Measurements from ENCODE around the gene MYOM1.

The MYOM1 gene

GRCh38 chr18:3264362-3264761 is 44.6 kb upstream of the MYOM1 start:
- Histone ChIP-seq H3K9me3 (no peaks in the 10 kb centered on the region), H3K27me3 (no peaks in the 10 kb centered on the region), H3K36me3 (no peaks in the 10 kb centered on the region), H3K4me3 (ENCODE audit: low read depth, low read length) (no peak overlapping the region), H3K4me1 (no peaks in the 10 kb centered on the region; the same call in 1 of the 2 replicates)
- DNase-seq, result no peak
- no peak for TF ChIP-seq CTCF (IDR thresholded peaks at IDR 0.05; ENCODE audit: low read depth, low read length)

- no peaks in the 10 kb centered on the region for H3K27me3 ChIP-seq
- TF ChIP-seq CTCF (IDR thresholded peaks at IDR 0.05; ENCODE audit: low read depth, low read length), result no peak
- DNase-seq, result no peak
- no peaks in the 10 kb centered on the region for H3K4me1 ChIP-seq
- H3K9me3 ChIP-seq, result no peaks in the 10 kb centered on the region
- peak overlapping the region; percentile 77 for H3K4me3 ChIP-seq (ENCODE audit: low read depth, low read length)
- H3K36me3 ChIP-seq, result no peaks in the 10 kb centered on the region
Observed at GRCh38 chr18:3263132-3263700, 43.4 kb upstream of the MYOM1 start.

- peaks cover 2% of the 10 kb centered on the region for H3K36me3 ChIP-seq
- DNase-seq, result no peak
- TF ChIP-seq CTCF (IDR thresholded peaks at IDR 0.05; ENCODE audit: low read depth, low read length), result no peak
- peak overlapping the region; percentile 77 for H3K4me3 ChIP-seq (ENCODE audit: low read depth, low read length)
- H3K27me3 ChIP-seq, result no peaks in the 10 kb centered on the region
- H3K4me1 ChIP-seq, result no peaks in the 10 kb centered on the region
- no peaks in the 10 kb centered on the region for H3K9me3 ChIP-seq
Observed at GRCh38 chr18:3262234-3263131, 42.7 kb upstream of the MYOM1 start.

- Histone ChIP-seq H3K27me3 (no peaks in the 10 kb centered on the region), H3K4me1 (no peaks in the 10 kb centered on the region), H3K9me3 (no peaks in the 10 kb centered on the region), H3K36me3 (peaks cover 5% of the 10 kb centered on the region), H3K4me3 (ENCODE audit: low read depth, low read length) (peak within 1 kb of the TSS; percentile 77)
- no peak for TF ChIP-seq CTCF (IDR thresholded peaks at IDR 0.05; ENCODE audit: low read depth, low read length)
- peak; percentile 63 for DNase-seq
Observed at GRCh38 chr18:3261373-3262233, 41.8 kb upstream of the MYOM1 start, which contains the start of gene MYL12B. TSS of gene MYL12B (plus strand) at chr18:3262133. CDS start at chr18:3272899, 10,766 bp downstream.

GRCh38 chr18:3260995-3261372 is 41.2 kb upstream of the MYOM1 start:
- Histone ChIP-seq H3K4me1 (no peaks in the 10 kb centered on the region), H3K27me3 (no peaks in the 10 kb centered on the region)
- TF ChIP-seq CTCF (IDR thresholded peaks at IDR 0.05; ENCODE audit: low read depth, low read length), result no peak

More at GRCh38 chr18:3260995-3261372, 41.2 kb upstream of the MYOM1 start:
- no peak for DNase-seq
- peak overlapping the region; percentile 77 for H3K4me3 ChIP-seq (ENCODE audit: low read depth, low read length)
- H3K36me3 ChIP-seq, result peaks cover 5% of the 10 kb centered on the region
- no peaks in the 10 kb centered on the region for H3K9me3 ChIP-seq

Data from BE2C (cell line).